ENCODE results near the gene PPOX. TPM values are rescaled to one million over a fixed set of nuclear protein-coding genes. Genes with fewer than 3 reads are reported as not detected.

PPOX gene
- total RNA-seq, 5 donors from 2014 or later (not counting 1 experiment from before 2014, with no cell fraction given), result 38.3 to 85.4 (median 69.2) TPM

- POLR2A ChIA-PET, result no interaction called here
These were observed 32.1 kb downstream of the PPOX start for GRCh38 chr1:161198194-161198896.

GRCh38 chr1:161198897-161199431 is 32.7 kb downstream of the PPOX start, which contains the start of gene ADAMTS4:
ADAMTS4 (minus strand) TSS chr1:161199054; CDS start chr1:161198627, 427 bp downstream.
- Mint-ChIP-seq H3K27ac (peak within 1 kb of the TSS; percentile 97 to 98), H3K4me1 (peaks cover 53 to 59% (median 54%) of the 10 kb centered on the region in 3 donors), H3K27me3 (no peaks in the 10 kb centered on the region), H3K4me3 (peak within 1 kb of the TSS in 1 of 3 donors; percentile 59), H3K36me3 (peaks cover 3% of the 10 kb centered on the region), H3K9me3 (no peaks in the 10 kb centered on the region)
- H3K27ac ChIP-seq (ENCODE audit: low read length), result peak within 1 kb of the TSS; percentile 79
- 89% methylated on average over 7 of the region's 11 CpGs for WGBS (ENCODE audit: insufficient coverage)
- ATAC-seq (replicated peaks in 1 of 4), result no peak
- POLR2A ChIA-PET, result no interaction called here
- H3K4me1 ChIP-seq (ENCODE audit: control insufficient read depth in 1 of 2, extremely low read depth in 1 of 2, insufficient read depth in 2 of 2, low read length in 2 of 2), result peaks cover 29 to 73% of the 10 kb centered on the region in 2 experiments
- H3K27me3 ChIP-seq (replicated peaks in 1 of 2; ENCODE audit: control insufficient read depth in 2 of 2, extremely low read depth in 1 of 2, insufficient read depth in 2 of 2, low read length in 1 of 2), result no peaks in the 10 kb centered on the region
- CTCF ChIA-PET, result interaction anchor here (0.7 to 1.6 kb wide), 3 partner anchors 27 to 218 kb away, joined by 3 to 5 read pairs (median 3); partner anchors contain the start of gene TOMM40L (in 1 of the 2)
- no peak for DNase-seq
- peaks cover 0 to 5% of the 10 kb centered on the region in 2 donors for H3K36me3 ChIP-seq (ENCODE audit: control insufficient read depth in 2 of 2, extremely low read depth in 1 of 2, insufficient read depth in 1 of 2, low read length in 1 of 2)
- H3K9me3 ChIP-seq, result no peaks in the 10 kb centered on the region
- no peak within 1 kb of the TSS for H3K4me3 ChIP-seq (ENCODE audit: control insufficient read depth in 1 of 2, extremely low read depth in 1 of 2, low read length in 1 of 2)

More at GRCh38 chr1:161198194-161198896, 32.1 kb downstream of the PPOX start:
- H3K4me3 ChIP-seq (ENCODE audit: control insufficient read depth in 1 of 2, extremely low read depth in 1 of 2, low read length in 1 of 2), result no peak overlapping the region
- H3K27me3 ChIP-seq (replicated peaks in 1 of 2; ENCODE audit: control insufficient read depth in 2 of 2, extremely low read depth in 1 of 2, insufficient read depth in 2 of 2, low read length in 1 of 2), result no peaks in the 10 kb centered on the region
- H3K27ac Mint-ChIP-seq, result no peak overlapping the region
- H3K4me3 Mint-ChIP-seq, result no peak overlapping the region
- WGBS (ENCODE audit: insufficient coverage), result 85% methylated on average over 13 of the region's 20 CpGs
- CTCF ChIA-PET, result interaction anchor here (0.7 to 1.6 kb wide), 3 partner anchors 27 to 218 kb away, joined by 3 to 5 read pairs (median 3); partner anchors contain the start of gene TOMM40L (in 1 of the 2)
- no peaks in the 10 kb centered on the region for H3K27me3 Mint-ChIP-seq
- peaks cover 47 to 55% (median 48%) of the 10 kb centered on the region in 3 donors for H3K4me1 Mint-ChIP-seq
- no peaks in the 10 kb centered on the region for H3K36me3 Mint-ChIP-seq
- H3K9me3 Mint-ChIP-seq, result no peaks in the 10 kb centered on the region
- H3K36me3 ChIP-seq (ENCODE audit: control insufficient read depth in 2 of 2, extremely low read depth in 1 of 2, insufficient read depth in 1 of 2, low read length in 1 of 2), result no peaks in the 10 kb centered on the region
- H3K4me1 ChIP-seq (ENCODE audit: control insufficient read depth in 1 of 2, extremely low read depth in 1 of 2, insufficient read depth in 2 of 2, low read length in 2 of 2), result peaks cover 24 to 74% of the 10 kb centered on the region in 2 experiments
- H3K27ac ChIP-seq (ENCODE audit: low read length), result no peak overlapping the region
- ATAC-seq (replicated peaks in 1 of 4) (no peak), DNase-seq (no peak)
- no peaks in the 10 kb centered on the region for H3K9me3 ChIP-seq

- Mint-ChIP-seq H3K9me3 (no peaks in the 10 kb centered on the region), H3K27me3 (no peaks in the 10 kb centered on the region), H3K27ac (peak overlapping the region; percentile 97 to 98), H3K4me3 (peak overlapping the region in 2 of 3 donors; percentile 43 to 59), H3K36me3 (peaks cover 10% of the 10 kb centered on the region), H3K4me1 (peaks cover 57 to 63% (median 59%) of the 10 kb centered on the region in 3 donors)
- Histone ChIP-seq H3K9me3 (no peaks in the 10 kb centered on the region), H3K4me3 (ENCODE audit: control insufficient read depth in 1 of 2, extremely low read depth in 1 of 2, low read length in 1 of 2) (no peak overlapping the region), H3K27me3 (replicated peaks in 1 of 2; ENCODE audit: control insufficient read depth in 2 of 2, extremely low read depth in 1 of 2, insufficient read depth in 2 of 2, low read length in 1 of 2) (no peaks in the 10 kb centered on the region), H3K4me1 (ENCODE audit: control insufficient read depth in 1 of 2, extremely low read depth in 1 of 2, insufficient read depth in 2 of 2, low read length in 2 of 2) (peaks cover 28 to 66% of the 10 kb centered on the region in 2 experiments), H3K36me3 (ENCODE audit: control insufficient read depth in 2 of 2, extremely low read depth in 1 of 2, insufficient read depth in 1 of 2, low read length in 1 of 2) (peaks cover 0 to 11% of the 10 kb centered on the region in 2 donors), H3K27ac (ENCODE audit: low read length) (peak overlapping the region; percentile 79)
- POLR2A ChIA-PET, result interaction anchor here in 1 of 2 donors (0.6 kb wide), 1 partner anchor 44 kb away, joined by 6 read pairs; no protein-coding TSS in a partner anchor
- CTCF ChIA-PET, result interaction anchor here in 1 of 2 donors (0.6 kb wide), 1 partner anchor 26 kb away, joined by 3 read pairs; the partner anchor contains the start of gene TOMM40L
- no peak for ATAC-seq (replicated peaks in 1 of 4)
- no peak for DNase-seq
- WGBS (ENCODE audit: insufficient coverage), result 79% methylated on average over 5 of the region's 5 CpGs
These were observed 33.4 kb downstream of the PPOX start for GRCh38 chr1:161199506-161200139.

- peaks cover 54 to 60% (median 59%) of the 10 kb centered on the region in 3 donors for H3K4me1 Mint-ChIP-seq
- H3K4me3 ChIP-seq (ENCODE audit: control insufficient read depth in 1 of 2, extremely low read depth in 1 of 2, low read length in 1 of 2), result peak overlapping the region in 1 of 2 donors; percentile 2
- H3K9me3 ChIP-seq, result no peaks in the 10 kb centered on the region
- ChIA-PET CTCF (interaction anchor here (1.0 kb wide), 3 partner anchors 15 to 26 kb away, joined by 3 to 4 read pairs (median 3); partner anchors contain the start of gene TOMM40L (in 1 of the 2)), POLR2A (interaction anchor here in 1 of 2 donors (0.5 to 1.0 kb wide), 3 partner anchors 8 to 407 kb away, joined by 3 to 6 read pairs (median 3); no protein-coding TSS in a partner anchor)
- H3K9me3 Mint-ChIP-seq, result no peaks in the 10 kb centered on the region
- no peaks in the 10 kb centered on the region for H3K27me3 ChIP-seq (replicated peaks in 1 of 2; ENCODE audit: control insufficient read depth in 2 of 2, extremely low read depth in 1 of 2, insufficient read depth in 2 of 2, low read length in 1 of 2)
- peaks cover 22 to 59% of the 10 kb centered on the region in 2 experiments for H3K4me1 ChIP-seq (ENCODE audit: control insufficient read depth in 1 of 2, extremely low read depth in 1 of 2, insufficient read depth in 2 of 2, low read length in 2 of 2)
- H3K36me3 ChIP-seq (ENCODE audit: control insufficient read depth in 2 of 2, extremely low read depth in 1 of 2, insufficient read depth in 1 of 2, low read length in 1 of 2), result peaks cover 0 to 17% of the 10 kb centered on the region in 2 donors
- DNase-seq, result peak in 2 of 35 experiments; percentile 14 to 40
- peak overlapping the region; percentile 79 for H3K27ac ChIP-seq (ENCODE audit: low read length)
- peak overlapping the region; percentile 97 to 98 for H3K27ac Mint-ChIP-seq
- peaks cover 15% of the 10 kb centered on the region for H3K36me3 Mint-ChIP-seq
- peak overlapping the region; percentile 6 to 59 (median 43) for H3K4me3 Mint-ChIP-seq
- no peak for ATAC-seq (replicated peaks in 1 of 4)
- WGBS (ENCODE audit: insufficient coverage), result 25% methylated on average over 3 of the region's 5 CpGs
- no peaks in the 10 kb centered on the region for H3K27me3 Mint-ChIP-seq
These were observed 34.3 kb downstream of the PPOX start for GRCh38 chr1:161200421-161200991.

GRCh38 chr1:161200992-161201835 is 35.0 kb downstream of the PPOX start:
- CTCF ChIA-PET, result interaction anchor here (0.6 to 6.1 kb wide), 13 partner anchors 9 to 624 kb away, joined by 3 to 76 read pairs (median 4); partner anchors contain the start of genes CFAP126 (in 1 of the 2), PPOX (in 1 of the 2) and TOMM40L (in 1 of the 2)
- peak overlapping the region; percentile 93 to 95 (median 95) for H3K4me3 Mint-ChIP-seq
- ATAC-seq (replicated peaks in 1 of 4), result no peak
- H3K4me1 Mint-ChIP-seq, result peaks cover 57 to 64% (median 64%) of the 10 kb centered on the region in 3 donors
- peak overlapping the region; percentile 79 for H3K27ac ChIP-seq (ENCODE audit: low read length)
- peaks cover 22 to 53% of the 10 kb centered on the region in 2 experiments for H3K4me1 ChIP-seq (ENCODE audit: control insufficient read depth in 1 of 2, extremely low read depth in 1 of 2, insufficient read depth in 2 of 2, low read length in 2 of 2)
- H3K9me3 ChIP-seq, result no peaks in the 10 kb centered on the region
- 75% methylated on average over 5 of the region's 13 CpGs for whole genome bisulfite sequencing (ENCODE audit: insufficient coverage)
- H3K36me3 ChIP-seq (ENCODE audit: control insufficient read depth in 2 of 2, extremely low read depth in 1 of 2, insufficient read depth in 1 of 2, low read length in 1 of 2), result peaks cover 0 to 22% of the 10 kb centered on the region in 2 donors
- H3K4me3 ChIP-seq (ENCODE audit: control insufficient read depth in 1 of 2, extremely low read depth in 1 of 2, low read length in 1 of 2), result peak overlapping the region; percentile 90 to 91
- no peak for DNase-seq
- H3K27ac Mint-ChIP-seq, result peak overlapping the region; percentile 97 to 98
- H3K9me3 Mint-ChIP-seq, result no peaks in the 10 kb centered on the region
- H3K27me3 ChIP-seq (replicated peaks in 1 of 2; ENCODE audit: control insufficient read depth in 2 of 2, extremely low read depth in 1 of 2, insufficient read depth in 2 of 2, low read length in 1 of 2), result no peaks in the 10 kb centered on the region
- no peaks in the 10 kb centered on the region for H3K27me3 Mint-ChIP-seq
- H3K36me3 Mint-ChIP-seq, result peaks cover 22% of the 10 kb centered on the region
- POLR2A ChIA-PET, result interaction anchor here (0.6 to 2.1 kb wide), 5 partner anchors 9 to 113 kb away, joined by 3 to 14 read pairs (median 8); partner anchors contain the start of genes PPOX (in 1 of the 2), SDHC (in 1 of the 2) and TOMM40L (in 1 of the 2)
